HG03571 (cell line): ENCODE data around the gene MCM7.

Source experiments
- ATAC-seq: cut with Tn5 transposase; IDR thresholded peaks from one replicate; pipeline ENCODE4 v1.9.1; 2021; ENCODE audit not compliant: unreplicated experiment

The MCM7 gene

GRCh38 chr7:100098913-100099312 is 2.3 kb downstream of the MCM7 start:
- ATAC-seq: no peak

DNA sequence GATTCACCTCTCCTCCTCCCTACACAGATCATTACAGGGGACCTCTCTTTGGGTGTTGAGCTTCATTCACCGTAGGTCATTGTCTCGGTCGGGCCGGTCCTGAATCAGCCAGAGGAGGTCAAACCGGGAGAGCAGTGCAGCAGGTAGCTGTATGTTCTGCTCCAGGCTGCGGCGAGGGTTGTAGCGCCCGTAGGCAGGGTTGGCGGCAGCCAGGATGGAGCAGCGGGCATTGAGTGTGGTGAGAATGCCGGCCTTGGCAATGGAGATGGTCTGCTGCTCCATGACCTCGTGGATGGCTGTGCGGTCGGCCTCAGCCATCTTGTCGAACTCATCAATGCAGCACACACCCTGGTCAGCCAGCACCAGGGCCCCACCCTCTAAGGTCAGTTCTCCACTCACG is 5.5 kb downstream of the MCM7 start:
- ATAC-seq: no peak

DNA sequence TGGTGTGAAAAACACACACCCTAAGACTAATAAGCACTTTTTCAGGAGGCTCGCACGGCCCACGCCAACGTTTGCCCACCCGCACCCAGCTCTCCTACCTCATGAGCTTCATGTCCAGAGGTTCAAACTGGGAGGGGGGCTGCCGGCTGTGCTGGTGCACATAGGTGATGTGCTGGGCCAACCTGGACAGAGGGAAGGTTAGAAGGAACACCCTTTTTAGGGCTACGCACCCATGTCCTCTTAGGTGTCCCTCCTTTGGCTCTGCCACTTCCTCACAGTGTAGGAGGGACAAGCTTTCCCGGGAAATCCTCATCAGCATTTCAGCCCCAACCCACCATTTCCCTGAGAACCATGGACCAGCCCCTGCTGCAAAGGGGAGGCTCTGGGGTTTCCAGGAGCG is 5.9 kb downstream of the MCM7 start:
- no peak for ATAC-seq

- ATAC-seq: no peak
Observed at GRCh38 chr7:100093925-100094486, 7.2 kb downstream of the MCM7 start.

GRCh38 chr7:100093498-100093897 is 7.7 kb downstream of the MCM7 start:
- no peak for ATAC-seq

DNA sequence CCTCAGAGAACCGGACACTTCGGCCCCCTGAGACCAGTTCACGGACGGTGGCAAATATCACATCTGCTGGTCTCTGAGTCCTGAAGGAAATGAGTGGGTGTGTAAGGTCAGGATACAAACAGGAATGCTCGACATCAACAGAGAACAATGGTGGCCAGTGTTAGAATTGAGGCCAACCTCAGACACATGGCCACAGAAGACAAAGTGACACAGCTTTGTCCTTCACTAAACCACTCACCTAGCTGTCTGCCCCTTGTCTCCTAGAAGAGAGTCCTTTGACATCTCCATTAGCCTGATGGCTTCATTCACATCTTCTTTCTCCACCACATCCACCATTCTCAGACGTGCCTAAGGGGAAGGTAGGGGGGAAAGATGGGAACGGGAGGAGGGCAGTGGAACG is 8.1 kb downstream of the MCM7 start:
- no peak for ATAC-seq

GRCh38 chr7:100091411-100092181 is 9.6 kb downstream of the MCM7 start:
- ATAC-seq: no peak

- no peak for ATAC-seq
Observed at GRCh38 chr7:100090527-100091410, 10.4 kb downstream of the MCM7 start.

GRCh38 chr7:100089458-100090196 is 11.6 kb downstream of the MCM7 start:
- ATAC-seq: no peak

DNA sequence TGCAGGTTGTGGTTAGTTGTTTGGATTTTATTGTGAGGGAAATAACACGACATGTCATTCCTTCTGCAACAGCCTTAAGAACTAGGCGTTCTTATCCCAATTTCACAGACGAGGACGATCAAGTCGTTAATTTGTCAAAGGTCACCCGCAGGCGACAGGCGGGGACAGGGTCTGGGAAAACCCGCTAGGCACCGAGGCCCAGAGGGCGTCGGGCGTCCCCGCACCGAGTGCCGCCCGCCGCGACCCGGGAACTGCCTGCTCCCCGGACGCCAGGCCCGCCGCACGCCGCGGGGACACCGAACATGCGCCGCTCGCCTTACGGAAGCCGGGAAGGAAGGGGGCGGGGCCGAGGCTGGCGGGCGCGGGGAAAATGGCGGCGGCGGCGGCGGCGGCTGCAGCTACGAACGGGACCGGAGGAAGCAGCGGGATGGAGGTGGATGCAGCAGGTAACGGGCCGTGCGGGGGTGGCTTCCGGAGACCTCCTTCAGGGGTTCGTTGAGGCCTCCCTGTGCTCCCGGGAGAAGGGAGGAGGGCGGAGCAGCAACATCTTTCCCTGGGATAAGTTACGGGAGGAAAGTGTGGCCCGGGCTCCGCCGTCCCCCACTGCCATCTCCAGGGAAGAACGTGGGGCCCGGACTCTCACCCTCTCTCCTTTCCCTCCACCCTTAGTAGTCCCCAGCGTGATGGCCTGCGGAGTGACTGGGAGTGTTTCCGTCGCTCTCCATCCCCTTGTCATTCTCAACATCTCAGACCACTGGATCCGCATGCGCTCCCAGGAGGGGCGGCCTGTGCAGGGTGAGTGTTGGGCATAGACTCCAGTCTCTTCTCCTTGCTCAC is 12.4 kb downstream of the MCM7 start, which contains the start of gene COPS6:
COPS6 (plus strand) TSS at position 349 of the 837 bp plus-strand sequence; CDS start at position 371, 22 bp downstream.
- ATAC-seq: peak; percentile 43

DNA sequence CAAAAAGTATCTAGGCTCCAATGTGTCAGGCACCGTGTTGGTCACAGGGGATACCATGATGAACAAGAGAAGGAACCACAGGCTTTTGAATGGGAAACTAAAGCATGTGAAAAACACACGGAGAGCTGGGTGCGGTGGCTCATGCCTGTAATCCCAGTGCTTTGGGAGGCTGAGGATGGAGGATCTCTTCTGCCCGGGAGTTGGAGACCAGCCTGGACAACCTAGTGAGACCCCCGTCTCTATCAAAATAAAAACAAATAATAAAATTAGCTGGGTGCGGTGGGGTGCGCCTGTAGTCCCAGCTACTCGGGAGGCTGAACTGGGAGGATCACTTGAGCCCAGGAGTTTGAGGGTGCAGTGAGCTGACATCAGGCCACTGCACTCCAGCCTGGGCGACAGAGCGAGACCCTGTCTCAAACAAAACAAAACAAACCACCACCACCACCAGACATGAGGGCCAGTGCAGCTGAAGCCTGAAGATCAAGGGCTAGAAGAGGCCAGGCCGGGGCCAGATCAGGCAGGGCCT is 13.0 kb downstream of the MCM7 start:
- ATAC-seq: no peak

DNA sequence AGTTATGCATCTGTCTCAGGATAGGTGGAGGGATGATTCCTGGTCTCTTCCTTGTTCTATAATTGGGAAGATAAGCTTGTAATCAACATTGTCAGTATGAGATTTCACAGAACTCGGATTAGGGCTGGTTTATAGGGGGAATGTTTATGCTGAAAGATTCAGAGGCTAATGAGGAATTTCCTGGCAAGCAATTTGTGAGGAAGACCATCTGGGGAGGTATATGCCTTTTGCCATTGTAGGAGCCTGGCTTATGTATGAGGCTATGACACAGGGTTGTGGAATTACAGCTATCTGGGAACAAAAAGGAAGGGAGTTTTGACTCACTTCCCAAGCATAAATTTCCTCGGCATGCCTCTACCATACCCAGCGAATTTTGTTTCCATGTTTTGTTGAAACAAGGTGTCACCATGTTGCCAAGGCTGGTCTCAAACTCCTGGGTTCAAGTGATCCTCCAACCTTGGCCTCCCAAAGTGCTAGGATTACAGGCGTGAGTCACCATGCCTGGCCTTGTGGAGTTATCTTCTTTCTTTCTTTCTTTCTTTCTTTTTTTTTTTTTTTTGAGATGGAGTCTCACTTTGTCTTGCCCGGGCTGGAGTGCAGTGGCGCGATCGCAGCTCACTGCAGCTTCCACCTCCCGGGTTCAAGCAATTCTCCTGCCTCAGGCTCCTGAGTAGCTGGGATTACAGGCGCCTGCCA is 14.0 kb downstream of the MCM7 start:
- ATAC-seq: no peak

DNA sequence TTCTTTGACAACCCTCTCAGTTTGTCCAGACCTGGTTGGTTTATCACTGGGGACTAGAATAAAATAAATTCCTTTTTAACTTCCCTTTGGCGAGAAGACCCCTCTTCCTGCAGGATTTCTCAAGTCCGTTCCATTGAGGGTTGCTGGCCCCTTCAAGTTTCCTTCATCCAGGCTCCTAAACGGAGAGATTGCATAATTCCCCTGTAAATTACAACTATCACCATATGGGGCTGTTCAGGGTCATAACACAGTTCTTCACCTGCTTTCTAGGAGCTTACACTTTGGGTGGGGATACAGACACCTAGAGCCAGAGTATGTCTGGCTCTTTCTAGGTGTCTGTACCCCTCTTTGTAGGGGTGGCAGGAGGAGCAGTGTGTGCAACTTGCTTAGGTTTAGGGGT is 15.7 kb downstream of the MCM7 start:
- ATAC-seq: no peak

- no peak for ATAC-seq
Observed at GRCh38 chr7:100082978-100083377, 18.2 kb downstream of the MCM7 start.

DNA sequence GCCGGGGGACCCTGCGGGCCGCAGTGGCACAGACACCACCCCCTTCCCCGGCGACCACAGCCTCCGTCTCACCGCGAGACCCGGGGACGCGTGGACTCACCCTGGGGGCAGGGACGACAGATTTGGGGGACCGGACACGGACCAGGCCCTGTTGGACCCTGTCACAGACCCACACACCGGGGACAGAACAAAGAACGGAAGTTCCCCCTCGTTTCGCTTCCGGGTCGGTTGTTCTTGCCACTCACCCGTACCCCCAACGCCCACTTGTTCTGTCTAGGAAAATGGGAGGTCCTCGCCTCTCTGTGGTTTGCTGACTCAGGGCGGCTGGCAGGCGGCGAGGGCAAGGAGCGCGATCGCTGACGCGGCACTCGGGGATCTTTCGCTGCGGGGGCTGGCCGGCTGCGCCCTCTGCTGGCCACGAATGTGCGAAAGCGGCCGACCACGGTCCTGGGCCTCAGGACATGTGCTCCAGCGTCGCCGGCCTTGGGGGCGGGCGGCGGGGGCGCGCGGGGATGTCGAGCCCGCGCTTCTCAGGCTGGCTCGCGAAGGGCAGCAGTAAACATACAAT is 19.6 kb downstream of the MCM7 start, which contains the start of gene ZNF3:
ZNF3 (minus strand) TSS at position 189 of the 568 bp plus-strand sequence. CDS start 4,366 bp downstream, outside the sequence.
- ATAC-seq: peak; percentile 72

DNA sequence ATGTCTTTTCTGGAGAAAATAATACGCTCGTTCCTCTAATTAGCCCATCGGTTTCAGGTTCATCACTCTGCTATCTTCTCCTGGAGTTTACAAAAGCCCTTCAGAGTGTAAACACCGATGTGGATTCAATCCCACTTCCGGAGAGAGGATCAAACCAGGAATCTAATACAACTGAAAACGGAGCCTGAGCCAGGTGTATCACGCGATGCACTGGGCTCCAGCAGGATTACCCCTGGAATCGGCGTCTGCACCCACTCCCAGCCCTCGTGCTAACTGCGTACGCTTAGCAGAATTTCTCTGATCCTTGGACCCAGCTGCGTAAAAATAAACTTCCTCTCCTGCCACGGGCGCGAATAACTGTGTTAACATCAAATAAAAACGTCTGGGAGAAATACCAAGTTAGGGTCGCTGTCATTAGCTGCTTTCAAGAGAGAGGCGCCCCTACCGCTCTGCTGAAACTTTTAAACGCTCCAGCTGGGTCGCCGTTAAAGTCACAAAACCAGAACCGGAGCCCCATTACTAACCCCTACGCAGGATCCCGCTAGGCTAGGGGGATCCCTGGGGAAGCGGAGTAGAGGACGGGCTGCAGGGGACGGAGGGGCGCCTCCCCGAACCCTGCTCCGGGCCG is 20.2 kb downstream of the MCM7 start:
- no peak for ATAC-seq

DNA sequence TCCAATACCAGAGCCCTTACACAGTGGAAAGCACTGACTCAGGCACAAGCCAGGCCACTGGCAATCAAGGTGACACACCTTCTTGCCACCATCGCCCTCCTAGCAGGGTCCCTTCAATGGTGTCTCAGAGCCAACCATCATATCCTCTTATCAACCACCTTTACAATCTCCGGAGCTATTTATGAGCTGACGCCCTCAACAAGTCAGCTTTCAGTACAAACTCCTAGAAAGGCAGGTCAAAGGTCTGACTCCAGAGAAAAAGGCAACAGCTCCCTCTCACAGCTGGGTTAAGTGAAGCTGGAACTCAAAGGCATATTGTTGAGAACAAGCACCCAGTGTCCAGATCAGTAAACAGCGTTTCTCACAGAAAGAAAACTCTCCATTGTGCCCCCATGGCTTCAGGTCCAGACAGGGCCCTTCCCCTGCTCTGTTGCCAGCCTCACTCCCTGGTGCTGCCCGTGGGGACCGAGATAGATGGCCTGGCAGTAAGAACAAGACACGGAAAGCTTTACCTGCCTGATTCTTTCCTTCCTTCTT is 22.1 kb downstream of the MCM7 start:
- no peak for ATAC-seq

GRCh38 chr7:100077205-100077604 is 24.0 kb downstream of the MCM7 start:
- no peak for ATAC-seq
